Effector memory CD8-positive, alpha-beta T cell (primary cell): ENCODE data around the gene COL18A1.

Experiments used
- ATAC-seq: fragments of 150-1000 bp; cut with Tn5 transposase; replicated peaks from 2 replicates; pipeline ENCODE4 v1.10.0; 2021; ENCODE audit warnings: mild to moderate bottlenecking, moderate library complexity
- DNase-seq, 3 experiments: peaks; one replicate each; pipeline ENCODE4 v3.0.0; 2021
- H3K27ac Mint-ChIP-seq, 2 donors: one replicate each; pipeline ENCODE4 v1.8.0; 2022; ENCODE audit warnings: mild to moderate bottlenecking in 2 of 2, mixed read lengths in 2 of 2, moderate library complexity in 2 of 2
- H3K27me3 Mint-ChIP-seq, 2 donors: one replicate each; pipeline ENCODE4 v1.8.0; 2022; ENCODE audit warnings: mixed read lengths in 2 of 2
- H3K36me3 Mint-ChIP-seq: one replicate; pipeline ENCODE4 v1.8.0; 2022; ENCODE audit warnings: mild to moderate bottlenecking, moderate library complexity, mixed read lengths; ENCODE audit not compliant: insufficient read depth
- H3K4me1 Mint-ChIP-seq, 2 donors: one replicate each; pipeline ENCODE4 v1.8.0; 2022; ENCODE audit warnings: low read depth in 2 of 2, mixed read lengths in 2 of 2
- H3K4me3 Mint-ChIP-seq, 2 donors: one replicate each; pipeline ENCODE4 v1.8.0; 2022; ENCODE audit warnings: mild to moderate bottlenecking in 2 of 2, mixed read lengths in 2 of 2, moderate library complexity in 2 of 2
- H3K9me3 Mint-ChIP-seq, 2 donors: one replicate each; pipeline ENCODE4 v1.8.0; 2022; ENCODE audit warnings: mixed read lengths in 2 of 2

Gene COL18A1

GRCh38 chr21:45458281-45459170 lies 53.6 kb downstream of the COL18A1 start:
- no peak for ATAC-seq
- DNase-seq, result no peak
- no peak overlapping the region for H3K4me3 Mint-ChIP-seq
- no peaks in the 10 kb centered on the region for H3K9me3 Mint-ChIP-seq
- no peaks in the 10 kb centered on the region for H3K4me1 Mint-ChIP-seq
- peaks cover 24 to 38% of the 10 kb centered on the region in 2 donors for H3K27me3 Mint-ChIP-seq
- no peak overlapping the region for H3K27ac Mint-ChIP-seq
- no peaks in the 10 kb centered on the region for H3K36me3 Mint-ChIP-seq

GRCh38 chr21:45459171-45460010 lies 54.4 kb downstream of the COL18A1 start:
- Mint-ChIP-seq H3K36me3 (no peaks in the 10 kb centered on the region), H3K9me3 (no peaks in the 10 kb centered on the region), H3K27ac (no peak overlapping the region), H3K4me3 (no peak overlapping the region), H3K27me3 (peaks cover 27 to 46% of the 10 kb centered on the region in 2 donors), H3K4me1 (no peaks in the 10 kb centered on the region)
- no peak for DNase-seq
- ATAC-seq, result no peak

GRCh38 chr21:45460011-45460565 lies 55.1 kb downstream of the COL18A1 start:
- Mint-ChIP-seq H3K36me3 (no peaks in the 10 kb centered on the region), H3K9me3 (no peaks in the 10 kb centered on the region), H3K27me3 (peaks cover 34 to 52% of the 10 kb centered on the region in 2 donors), H3K27ac (no peak overlapping the region), H3K4me1 (peaks cover 0 to 2% of the 10 kb centered on the region in 2 donors), H3K4me3 (no peak overlapping the region)
- DNase-seq, result no peak
- no peak for ATAC-seq

GRCh38 chr21:45460611-45461368 lies 55.8 kb downstream of the COL18A1 start:
- ATAC-seq, result no peak
- Mint-ChIP-seq H3K4me1 (peaks cover 0 to 2% of the 10 kb centered on the region in 2 donors), H3K27me3 (peaks cover 41 to 60% of the 10 kb centered on the region in 2 donors), H3K27ac (no peak overlapping the region), H3K9me3 (no peaks in the 10 kb centered on the region), H3K36me3 (no peaks in the 10 kb centered on the region), H3K4me3 (no peak overlapping the region)
- no peak for DNase-seq

- Mint-ChIP-seq H3K4me1 (peaks cover 0 to 2% of the 10 kb centered on the region in 2 donors), H3K4me3 (no peak overlapping the region), H3K36me3 (no peaks in the 10 kb centered on the region), H3K27me3 (peaks cover 43 to 65% of the 10 kb centered on the region in 2 donors), H3K9me3 (no peaks in the 10 kb centered on the region), H3K27ac (no peak overlapping the region)
- DNase-seq (no peak), ATAC-seq (no peak)
Observed at GRCh38 chr21:45461369-45461750, 56.4 kb downstream of the COL18A1 start.

GRCh38 chr21:45461806-45462341 lies 56.9 kb downstream of the COL18A1 start:
- Mint-ChIP-seq H3K9me3 (no peaks in the 10 kb centered on the region), H3K36me3 (no peaks in the 10 kb centered on the region), H3K27me3 (peaks cover 43 to 70% of the 10 kb centered on the region in 2 donors), H3K4me1 (peaks cover 0 to 2% of the 10 kb centered on the region in 2 donors), H3K27ac (no peak overlapping the region), H3K4me3 (no peak overlapping the region)
- DNase-seq, result no peak
- no peak for ATAC-seq

- no peak overlapping the region for H3K4me3 Mint-ChIP-seq
- H3K36me3 Mint-ChIP-seq, result no peaks in the 10 kb centered on the region
- peaks cover 43 to 75% of the 10 kb centered on the region in 2 donors for H3K27me3 Mint-ChIP-seq
- no peaks in the 10 kb centered on the region for H3K9me3 Mint-ChIP-seq
- H3K4me1 Mint-ChIP-seq, result peaks cover 0 to 2% of the 10 kb centered on the region in 2 donors
- no peak overlapping the region for H3K27ac Mint-ChIP-seq
- DNase-seq (no peak), ATAC-seq (no peak)
Observed at GRCh38 chr21:45463871-45464270, 58.9 kb downstream of the COL18A1 start.

GRCh38 chr21:45464309-45464708 lies 59.3 kb downstream of the COL18A1 start:
- Mint-ChIP-seq H3K36me3 (no peaks in the 10 kb centered on the region), H3K27ac (no peak overlapping the region), H3K9me3 (no peaks in the 10 kb centered on the region), H3K27me3 (peaks cover 43 to 75% of the 10 kb centered on the region in 2 donors), H3K4me1 (peaks cover 0 to 2% of the 10 kb centered on the region in 2 donors), H3K4me3 (no peak overlapping the region)
- no peak for ATAC-seq
- no peak for DNase-seq

- H3K4me3 Mint-ChIP-seq, result no peak overlapping the region
- peaks cover 40 to 71% of the 10 kb centered on the region in 2 donors for H3K27me3 Mint-ChIP-seq
- no peak for ATAC-seq
- H3K27ac Mint-ChIP-seq, result no peak overlapping the region
- no peak for DNase-seq
- no peaks in the 10 kb centered on the region for H3K36me3 Mint-ChIP-seq
- no peaks in the 10 kb centered on the region for H3K9me3 Mint-ChIP-seq
- peaks cover 0 to 2% of the 10 kb centered on the region in 2 donors for H3K4me1 Mint-ChIP-seq
Observed at GRCh38 chr21:45465105-45465504, 60.1 kb downstream of the COL18A1 start.

GRCh38 chr21:45465611-45466329 lies 60.8 kb downstream of the COL18A1 start:
- Mint-ChIP-seq H3K36me3 (no peaks in the 10 kb centered on the region), H3K9me3 (no peaks in the 10 kb centered on the region), H3K27ac (no peak overlapping the region), H3K27me3 (peaks cover 33 to 64% of the 10 kb centered on the region in 2 donors), H3K4me3 (no peak overlapping the region), H3K4me1 (peaks cover 0 to 4% of the 10 kb centered on the region in 2 donors)
- no peak for DNase-seq
- no peak for ATAC-seq

GRCh38 chr21:45466330-45467220 lies 61.6 kb downstream of the COL18A1 start:
- no peak for ATAC-seq
- H3K4me1 Mint-ChIP-seq, result peaks cover 0 to 4% of the 10 kb centered on the region in 2 donors
- H3K36me3 Mint-ChIP-seq, result no peaks in the 10 kb centered on the region
- H3K9me3 Mint-ChIP-seq, result no peaks in the 10 kb centered on the region
- H3K4me3 Mint-ChIP-seq, result no peak overlapping the region
- no peak for DNase-seq
- H3K27ac Mint-ChIP-seq, result no peak overlapping the region
- H3K27me3 Mint-ChIP-seq, result peaks cover 29 to 56% of the 10 kb centered on the region in 2 donors
